Subcutaneous adipose tissue (tissue), 4 donors: Measurements from ENCODE around the gene CPA1. TPM values are rescaled to one million over a fixed set of nuclear protein-coding genes. Genes with fewer than 3 reads are reported as not detected.

ENCODE experiments used
- total RNA-seq, 4 donors: library from RNA; depleted of rRNA; stranded (reverse); fragments of >200 nt; gene quantifications; one replicate each; pipeline ENCODE4 v1.1.0, GENCODE V29; 2016
- TF ChIP-seq, protein P1 (sequence below): fragments of 450-650 bp; IDR thresholded peaks from one replicate; pipeline ENCODE4 v1.5.1; 2016; ENCODE audit warnings: low read depth, mild to moderate bottlenecking, control low read depth, antibody characterized with exemption, moderate library complexity

Gene CPA1
- total RNA-seq, 4 donors from 2014 or later: 0.66 to 5.1 (median 3.3) TPM; not detected in 1

- TF ChIP-seq, protein P1, sequence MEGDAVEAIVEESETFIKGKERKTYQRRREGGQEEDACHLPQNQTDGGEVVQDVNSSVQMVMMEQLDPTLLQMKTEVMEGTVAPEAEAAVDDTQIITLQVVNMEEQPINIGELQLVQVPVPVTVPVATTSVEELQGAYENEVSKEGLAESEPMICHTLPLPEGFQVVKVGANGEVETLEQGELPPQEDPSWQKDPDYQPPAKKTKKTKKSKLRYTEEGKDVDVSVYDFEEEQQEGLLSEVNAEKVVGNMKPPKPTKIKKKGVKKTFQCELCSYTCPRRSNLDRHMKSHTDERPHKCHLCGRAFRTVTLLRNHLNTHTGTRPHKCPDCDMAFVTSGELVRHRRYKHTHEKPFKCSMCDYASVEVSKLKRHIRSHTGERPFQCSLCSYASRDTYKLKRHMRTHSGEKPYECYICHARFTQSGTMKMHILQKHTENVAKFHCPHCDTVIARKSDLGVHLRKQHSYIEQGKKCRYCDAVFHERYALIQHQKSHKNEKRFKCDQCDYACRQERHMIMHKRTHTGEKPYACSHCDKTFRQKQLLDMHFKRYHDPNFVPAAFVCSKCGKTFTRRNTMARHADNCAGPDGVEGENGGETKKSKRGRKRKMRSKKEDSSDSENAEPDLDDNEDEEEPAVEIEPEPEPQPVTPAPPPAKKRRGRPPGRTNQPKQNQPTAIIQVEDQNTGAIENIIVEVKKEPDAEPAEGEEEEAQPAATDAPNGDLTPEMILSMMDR: no peak
Observed at GRCh38 chr7:130393841-130394411, 13.6 kb downstream of the CPA1 start.

GRCh38 chr7:130394421-130395195 is 14.3 kb downstream of the CPA1 start:
- TF ChIP-seq, protein P1: no peak

- TF ChIP-seq, protein P1: no peak
Observed at GRCh38 chr7:130395421-130395820, 15.1 kb downstream of the CPA1 start.

DNA sequence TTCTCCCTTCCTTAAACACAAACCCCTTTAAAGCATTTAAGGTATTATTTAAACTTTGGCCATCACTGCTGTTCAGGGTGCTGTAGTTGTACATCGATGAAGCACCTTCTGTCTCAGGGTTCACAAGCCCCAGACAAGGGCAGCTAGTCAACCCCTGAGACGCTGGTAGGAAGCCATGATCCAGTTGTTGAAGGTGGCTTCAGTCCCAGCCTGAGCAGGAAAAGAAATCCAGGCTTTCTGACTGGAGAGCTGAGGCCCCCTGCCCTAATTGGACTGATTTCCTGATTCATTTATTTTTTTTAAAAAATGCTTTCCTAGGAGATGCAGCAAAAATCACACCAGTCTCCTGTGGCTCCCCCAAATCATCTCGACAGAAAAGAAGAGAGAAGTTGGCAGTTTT is 15.8 kb downstream of the CPA1 start:
- TF ChIP-seq, protein P1: no peak

- TF ChIP-seq, protein P1: no peak
Observed at GRCh38 chr7:130397051-130397757, 16.9 kb downstream of the CPA1 start.

DNA sequence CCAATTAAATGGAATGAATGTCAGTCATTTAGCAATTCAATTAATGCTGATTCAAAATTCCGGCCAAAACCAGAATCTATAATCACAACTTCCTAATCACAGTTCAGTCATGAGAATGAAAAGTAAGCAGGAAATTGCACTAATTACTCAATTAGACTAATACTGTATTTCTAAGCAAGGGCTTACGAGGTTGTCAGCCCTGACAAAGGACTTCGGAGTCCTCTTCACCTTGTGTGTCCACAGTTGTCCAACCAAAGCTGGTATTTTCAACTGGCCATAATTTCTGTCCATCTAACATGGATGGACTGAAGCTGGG is 17.4 kb downstream of the CPA1 start:
- TF ChIP-seq, protein P1: no peak

DNA sequence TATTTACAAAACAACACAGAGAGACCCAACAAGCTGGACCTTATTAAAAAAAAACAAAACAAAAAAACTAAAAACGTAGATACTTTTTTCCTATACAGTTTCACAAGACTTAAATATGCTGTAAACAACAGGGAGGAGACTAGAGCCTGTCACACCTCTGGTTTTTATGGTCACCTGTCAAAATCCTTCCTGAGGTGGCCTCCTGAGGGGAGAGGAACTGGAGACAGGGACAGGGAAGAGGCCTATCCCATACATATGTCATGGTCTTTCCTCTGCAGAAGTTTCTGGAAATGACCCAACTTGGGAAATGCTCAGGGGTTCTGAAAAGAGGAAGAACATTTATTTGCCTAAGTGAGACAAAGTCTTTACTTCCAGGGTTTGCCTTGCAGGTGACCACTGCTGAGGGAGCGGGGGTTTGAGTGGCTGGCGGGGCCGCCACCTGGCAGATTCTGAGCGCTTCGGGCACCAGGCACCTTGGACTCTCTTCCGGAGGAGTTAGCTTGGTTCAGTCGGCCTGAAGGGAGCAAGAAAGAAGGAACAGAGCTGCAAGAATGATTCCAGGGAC is 18.3 kb downstream of the CPA1 start:
- TF ChIP-seq, protein P1: no peak
